ENCODE results near the gene DPPA3.
"Not testable (repeated sequence)": the region's sequence is repeated elsewhere in the genome, so short reads cannot be mapped to it uniquely, and the experiment has no call there.

DPPA3 gene

GRCh38 chr12:7711133-7711532, at the start of gene DPPA3:
Gene DPPA3, plus strand, starts transcription at chr12:7711433. Its CDS starts 138 bp downstream, at chr12:7711571.
- no peak for TF ChIP-seq CTCF (IDR thresholded peaks at IDR 0.05; ENCODE audit: extremely low read depth, insufficient read depth, missing control alignments)
- DNase-seq (ENCODE audit: low spot score), result no peak
- in situ Hi-C loops (cut with MboI; ENCODE audit: low pct_unique_long_range_greater_than_20kb, low sequenced_read_pairs, unreplicated experiment), result no loop called here

- TF ChIP-seq CTCF (IDR thresholded peaks at IDR 0.05; ENCODE audit: extremely low read depth, insufficient read depth, missing control alignments), result no peak
- no peak for DNase-seq (ENCODE audit: low spot score)
- in situ Hi-C loops (cut with MboI; ENCODE audit: low pct_unique_long_range_greater_than_20kb, low sequenced_read_pairs, unreplicated experiment), result no loop called here
Observed at GRCh38 chr12:7661741-7662140, 49.5 kb upstream of the DPPA3 start.

- DNase-seq (ENCODE audit: low spot score), result no peak
- TF ChIP-seq CTCF (IDR thresholded peaks at IDR 0.05; ENCODE audit: extremely low read depth, insufficient read depth, missing control alignments), result no peak
- in situ Hi-C loops (cut with MboI; ENCODE audit: low pct_unique_long_range_greater_than_20kb, low sequenced_read_pairs, unreplicated experiment), result no loop called here
Observed at GRCh38 chr12:7666595-7666994, 44.6 kb upstream of the DPPA3 start.

GRCh38 chr12:7667125-7667524, 44.1 kb upstream of the DPPA3 start:
- TF ChIP-seq CTCF (IDR thresholded peaks at IDR 0.05; ENCODE audit: extremely low read depth, insufficient read depth, missing control alignments), result peak; percentile 10
- in situ Hi-C loops (cut with MboI; ENCODE audit: low pct_unique_long_range_greater_than_20kb, low sequenced_read_pairs, unreplicated experiment), result no loop called here
- no peak for DNase-seq (ENCODE audit: low spot score)

- in situ Hi-C loops (cut with MboI; ENCODE audit: low pct_unique_long_range_greater_than_20kb, low sequenced_read_pairs, unreplicated experiment), result no loop called here
- TF ChIP-seq CTCF (IDR thresholded peaks at IDR 0.05; ENCODE audit: extremely low read depth, insufficient read depth, missing control alignments), result no peak
- no peak for DNase-seq (ENCODE audit: low spot score)
Observed at GRCh38 chr12:7668171-7668570, 43.1 kb upstream of the DPPA3 start.

- DNase-seq (ENCODE audit: low spot score); in situ Hi-C loops (cut with MboI; ENCODE audit: low pct_unique_long_range_greater_than_20kb, low sequenced_read_pairs, unreplicated experiment): not testable (repeated sequence)
Observed at GRCh38 chr12:7675455-7675854, 35.8 kb upstream of the DPPA3 start.

GRCh38 chr12:7677432-7677888, 33.8 kb upstream of the DPPA3 start:
- peak; percentile 44 for TF ChIP-seq CTCF (IDR thresholded peaks at IDR 0.05; ENCODE audit: extremely low read depth, insufficient read depth, missing control alignments)
- in situ Hi-C loops (cut with MboI; ENCODE audit: low pct_unique_long_range_greater_than_20kb, low sequenced_read_pairs, unreplicated experiment), result not testable (repeated sequence)
- DNase-seq (ENCODE audit: low spot score), result peak; percentile 69

Data from GM13977 (cell line).